OCI-LY1 (cell line): Measurements from ENCODE around the gene RIOK1.

Source experiments
- EZH2 ChIP-seq: fragments of 200-600 bp; sonication (generic), shearing (Covaris generic); IDR thresholded peaks from 2 replicates; pipeline ENCODE4 v1.8.0; 2017; ENCODE audit warnings: borderline replicate concordance, mixed run types, mild to moderate bottlenecking, antibody characterized with exemption, low read length, moderate library complexity, mixed read lengths
- TF ChIP-seq, protein P1 (sequence below): fragments of 200-600 bp; sonication (generic), shearing (Covaris generic); IDR thresholded peaks from 2 replicates; pipeline ENCODE4 v1.5.1; 2017; ENCODE audit warnings: mild to moderate bottlenecking, antibody characterized with exemption, low read length, moderate library complexity, mixed read lengths

DNA sequence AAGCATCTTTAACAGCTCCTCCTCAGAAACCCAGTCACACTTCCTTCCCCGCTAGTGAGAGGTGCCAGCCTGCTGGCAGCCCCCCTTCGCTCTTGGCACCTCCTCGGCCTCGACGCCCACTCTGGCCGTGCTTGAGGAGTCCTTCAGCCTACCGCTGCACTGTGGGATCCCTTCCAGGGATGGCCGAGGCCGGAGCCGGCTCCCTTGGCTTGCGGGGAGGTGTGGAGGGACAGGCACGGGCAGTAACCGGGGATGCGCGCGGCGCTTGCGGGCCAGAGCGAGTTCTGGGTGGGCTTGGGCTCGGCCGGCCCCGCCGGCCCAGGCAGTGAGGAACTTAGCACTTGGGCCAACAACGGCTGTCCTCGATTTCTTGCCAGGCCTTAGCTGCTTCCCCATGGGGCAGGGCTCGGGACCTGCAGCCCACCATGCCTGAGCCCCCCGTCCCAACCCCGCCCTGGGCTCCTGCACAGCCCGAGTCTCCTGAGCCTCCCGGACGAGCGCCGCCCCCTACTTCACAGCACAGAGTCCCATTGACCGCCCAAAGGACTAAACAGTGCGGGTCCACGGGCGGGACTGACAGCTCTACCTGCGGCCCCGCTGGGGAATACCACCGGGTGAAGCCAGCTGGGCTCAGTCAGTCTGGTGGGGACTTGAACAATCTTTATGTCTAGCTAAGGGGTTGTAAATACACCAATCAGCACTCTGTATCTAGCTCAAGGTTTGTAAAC lies 51.6 kb downstream of the RIOK1 start:
- TF ChIP-seq, protein P1, sequence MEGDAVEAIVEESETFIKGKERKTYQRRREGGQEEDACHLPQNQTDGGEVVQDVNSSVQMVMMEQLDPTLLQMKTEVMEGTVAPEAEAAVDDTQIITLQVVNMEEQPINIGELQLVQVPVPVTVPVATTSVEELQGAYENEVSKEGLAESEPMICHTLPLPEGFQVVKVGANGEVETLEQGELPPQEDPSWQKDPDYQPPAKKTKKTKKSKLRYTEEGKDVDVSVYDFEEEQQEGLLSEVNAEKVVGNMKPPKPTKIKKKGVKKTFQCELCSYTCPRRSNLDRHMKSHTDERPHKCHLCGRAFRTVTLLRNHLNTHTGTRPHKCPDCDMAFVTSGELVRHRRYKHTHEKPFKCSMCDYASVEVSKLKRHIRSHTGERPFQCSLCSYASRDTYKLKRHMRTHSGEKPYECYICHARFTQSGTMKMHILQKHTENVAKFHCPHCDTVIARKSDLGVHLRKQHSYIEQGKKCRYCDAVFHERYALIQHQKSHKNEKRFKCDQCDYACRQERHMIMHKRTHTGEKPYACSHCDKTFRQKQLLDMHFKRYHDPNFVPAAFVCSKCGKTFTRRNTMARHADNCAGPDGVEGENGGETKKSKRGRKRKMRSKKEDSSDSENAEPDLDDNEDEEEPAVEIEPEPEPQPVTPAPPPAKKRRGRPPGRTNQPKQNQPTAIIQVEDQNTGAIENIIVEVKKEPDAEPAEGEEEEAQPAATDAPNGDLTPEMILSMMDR = no peak
- TF ChIP-seq EZH2 = no peak
